GM23338 (cell line): ENCODE measurements around the gene ZNF649. TPM values are rescaled to one million over a fixed set of nuclear protein-coding genes. Genes with fewer than 3 reads are reported as not detected.

Source experiments
- ATAC-seq: fragments of 200-7000 bp; cut with Tn5 transposase; 3 replicates; pipeline ENCODE4 v1.9.1; 2020
- DNase-seq: peaks from one replicate; pipeline ENCODE4 v3.0.0-alpha.2; 2015; ENCODE audit warnings: low spot score
- H2AFZ ChIP-seq: fragments of 200-600 bp; sonication (generic); 2 replicates; pipeline ENCODE4 v1.8.0; 2016; ENCODE audit warnings: antibody characterized with exemption, mild to moderate bottlenecking, moderate library complexity
- H3F3A ChIP-seq: fragments of 200-600 bp; sonication (generic); replicated peaks from 2 replicates; pipeline ENCODE4 v1.8.0; 2017; ENCODE audit warnings: antibody characterized with exemption, mixed run types, low read depth
- H3K27ac ChIP-seq: fragments of 200-600 bp; sonication (generic); 2 replicates; pipeline ENCODE4 v1.6.1; 2016; ENCODE audit warnings: low read depth
- H3K27me3 ChIP-seq: fragments of 200-600 bp; sonication (generic); 2 replicates; pipeline ENCODE4 v1.8.0; 2016; ENCODE audit warnings: mild to moderate bottlenecking, mixed run types, moderate library complexity; ENCODE audit not compliant: insufficient read depth
- H3K36me3 ChIP-seq: fragments of 200-600 bp; sonication (generic); 2 replicates; pipeline ENCODE4 v1.8.0; 2016; ENCODE audit warnings: mild to moderate bottlenecking; ENCODE audit not compliant: insufficient read depth
- H3K4me1 ChIP-seq: fragments of 200-600 bp; sonication (generic); 2 replicates; pipeline ENCODE4 v1.8.0; 2016; ENCODE audit warnings: mild to moderate bottlenecking, moderate library complexity; ENCODE audit not compliant: insufficient read depth
- H3K4me2 ChIP-seq: fragments of 200-600 bp; sonication (generic); 2 replicates; pipeline ENCODE4 v1.7.1; 2017; ENCODE audit warnings: mixed run types
- H3K4me3 ChIP-seq: fragments of 200-600 bp; sonication (generic); 2 replicates; pipeline ENCODE4 v1.6.1; 2016; ENCODE audit warnings: mixed run types
- H3K79me2 ChIP-seq: fragments of 200-600 bp; sonication (generic); replicated peaks from 2 replicates; pipeline ENCODE4 v1.8.0; 2017; ENCODE audit warnings: mild to moderate bottlenecking; ENCODE audit not compliant: insufficient read depth
- H3K9me2 ChIP-seq: fragments of 200-600 bp; sonication (generic); 2 replicates; pipeline ENCODE4 v1.8.0; 2017; ENCODE audit not compliant: insufficient read depth
- H4K20me1 ChIP-seq: fragments of 200-600 bp; sonication (generic); replicated peaks from 2 replicates; pipeline ENCODE4 v1.8.0; 2017; ENCODE audit warnings: mild to moderate bottlenecking; ENCODE audit not compliant: insufficient read depth
- H3K27ac Mint-ChIP-seq: 2 replicates; pipeline ENCODE4 v1.8.0; 2020; ENCODE audit warnings: inconsistent platforms, mild to moderate bottlenecking, moderate library complexity, mixed read lengths
- H3K27me3 Mint-ChIP-seq: 3 replicates; pipeline ENCODE4 v1.8.0; 2022; ENCODE audit warnings: low read depth, mild to moderate bottlenecking, moderate library complexity, mixed read lengths, inconsistent platforms; ENCODE audit not compliant: insufficient read depth, poor library complexity
- H3K36me3 Mint-ChIP-seq: 3 replicates; pipeline ENCODE4 v1.8.0; 2021; ENCODE audit warnings: low read depth, mild to moderate bottlenecking, inconsistent platforms, moderate library complexity, mixed read lengths
- H3K4me1 Mint-ChIP-seq: 3 replicates; pipeline ENCODE4 v1.8.0; 2020; ENCODE audit warnings: mild to moderate bottlenecking, inconsistent platforms, mixed read lengths
- H3K4me3 Mint-ChIP-seq: 3 replicates; pipeline ENCODE4 v1.8.0; 2021; ENCODE audit warnings: moderate library complexity, mild to moderate bottlenecking, inconsistent platforms, mixed read lengths
- H3K9me3 Mint-ChIP-seq: 3 replicates; pipeline ENCODE4 v1.8.0; 2020; ENCODE audit warnings: moderate library complexity, mild to moderate bottlenecking, inconsistent platforms, mixed read lengths
- CREB1 ChIP-seq: fragments of 250-450 bp; sonication (Bioruptor Pico); IDR thresholded peaks from 2 replicates; pipeline ENCODE4 v1.5.0; 2020; ENCODE audit warnings: low read depth, mild to moderate bottlenecking, moderate library complexity
- CTCF ChIP-seq, 2 experiments: fragments of 200-600 bp in 1 of 2; sonication (generic) in 1 of 2; conservative IDR thresholded peaks; 2 replicates each; pipeline versions ENCODE4 v1.5.1 to v1.6.1; 2016 to 2017; ENCODE audit warnings: antibody characterized with exemption in 2 of 2, low read depth in 2 of 2, mild to moderate bottlenecking in 2 of 2, moderate library complexity in 1 of 2
- ETS1 ChIP-seq: IDR thresholded peaks from 2 replicates; pipeline ENCODE4 v1.6.1; 2016; ENCODE audit warnings: antibody characterized with exemption
- EZH2 ChIP-seq: fragments of 200-600 bp; sonication (generic); IDR thresholded peaks from one replicate; pipeline ENCODE4 v1.8.0; 2017; ENCODE audit warnings: antibody characterized with exemption, mild to moderate bottlenecking, low read depth; ENCODE audit not compliant: unreplicated experiment
- EZH2phosphoT487 ChIP-seq: fragments of 200-600 bp; sonication (generic); IDR thresholded peaks from one replicate; pipeline ENCODE4 v1.8.1; 2018; ENCODE audit warnings: antibody characterized with exemption; ENCODE audit not compliant: unreplicated experiment
- JUNB ChIP-seq: IDR thresholded peaks from one replicate; pipeline ENCODE4 v1.6.1; 2016; ENCODE audit warnings: antibody characterized with exemption; ENCODE audit not compliant: unreplicated experiment
- NANOG ChIP-seq: IDR thresholded peaks from 2 replicates; pipeline ENCODE4 v1.6.1; 2016; ENCODE audit warnings: antibody characterized with exemption, borderline replicate concordance
- POLR2AphosphoS5 ChIP-seq: IDR thresholded peaks from 2 replicates; pipeline ENCODE4 v1.6.1; 2016; ENCODE audit warnings: antibody characterized with exemption, low read depth
- REST ChIP-seq: IDR thresholded peaks from one replicate; pipeline ENCODE4 v1.6.1; 2018; ENCODE audit warnings: antibody characterized with exemption; ENCODE audit not compliant: unreplicated experiment
- STAT1 ChIP-seq: IDR thresholded peaks from one replicate; pipeline ENCODE4 v1.6.1; 2016; ENCODE audit warnings: antibody characterized with exemption; ENCODE audit not compliant: unreplicated experiment
- ZNF114 ChIP-seq: fragments of 250-450 bp; sonication (Bioruptor Pico); IDR thresholded peaks from 2 replicates; pipeline ENCODE4 v1.5.0; 2020; ENCODE audit warnings: mild to moderate bottlenecking, moderate library complexity
- ZNF331 ChIP-seq: fragments of 250-450 bp; sonication (Bioruptor Pico); IDR thresholded peaks from 2 replicates; pipeline ENCODE4 v1.5.0; 2020; ENCODE audit warnings: low read depth, mild to moderate bottlenecking, moderate library complexity
- ZNF462 ChIP-seq: fragments of 250-450 bp; sonication (Bioruptor Pico); IDR thresholded peaks from 2 replicates; pipeline ENCODE4 v1.5.0; 2020; ENCODE audit warnings: mild to moderate bottlenecking, moderate library complexity
- polyA plus RNA-seq: library from polyadenylated mRNA; unstranded; fragments of >200 nt; fragmentation: Nextera tagmentation; extraction: Ambion mirVana; gene quantifications from 2 replicates; pipeline ENCODE4 v1.2.1, GENCODE V29; 2016
- total RNA-seq: library from RNA; depleted of rRNA; stranded (reverse); fragments of >200 nt; shearing (Covaris generic); gene quantifications from 2 replicates; pipeline ENCODE4 v1.2.3, GENCODE V29; 2014

ZNF649 gene
- total and polyA plus RNA-seq, 2 experiments from 2014 or later = 40.6 to 68.9 TPM

- no peak overlapping the region for H3K4me3 Mint-ChIP-seq
- Histone ChIP-seq H3K4me2 (no peak overlapping the region), H3K27ac (no peak overlapping the region), H3K9me2 (0 out of 2 replicates have a peak, but pooled peaks cover 3% of the 10 kb centered on the region), H2AFZ (no peak overlapping the region), H3K4me3 (no peak overlapping the region), H3K4me1 (peaks cover 16% of the 10 kb centered on the region), H3K79me2 (peaks cover 47% of the 10 kb centered on the region), H4K20me1 (no peaks in the 10 kb centered on the region), H3F3A (peaks cover 13% of the 10 kb centered on the region; the same call in 1 of the 2 replicates), H3K27me3 (no peaks in the 10 kb centered on the region), H3K36me3 (peaks cover 10% of the 10 kb centered on the region)
- peaks cover 51% of the 10 kb centered on the region for H3K9me3 Mint-ChIP-seq
- peaks cover 19% of the 10 kb centered on the region; the same call in 2 of the 3 replicates for H3K4me1 Mint-ChIP-seq
- DNase-seq = no peak
- peaks cover 13% of the 10 kb centered on the region for H3K27me3 Mint-ChIP-seq
- TF ChIP-seq STAT1 (no peak), ZNF462 (CRISPR knock-in tag) (no peak), EZH2phosphoT487 (no peak), REST (no peak), POLR2AphosphoS5 (no peak), JUNB (no peak), ETS1 (no peak), NANOG (no peak), ZNF114 (CRISPR knock-in tag) (no peak), ZNF331 (no peak), CTCF (conservative IDR thresholded peaks at IDR 0.05; ENCODE audit: low read depth in 2 of 2) (no peak), CREB1 (no peak), EZH2 (no peak)
- H3K27ac Mint-ChIP-seq = no peak overlapping the region
- peaks cover 92% of the 10 kb centered on the region for H3K36me3 Mint-ChIP-seq
- no peak for ATAC-seq
These were observed 20.1 kb downstream of the ZNF649 start for GRCh38 chr19:51884713-51885112.
